HUES48 (cell line): ENCODE measurements around the gene LCLAT1.

Source experiments
- H3K27ac ChIP-seq: one replicate; pipeline ENCODE4 v1.7.0; 2013; ENCODE audit warnings: low read depth, low read length, inconsistent platforms
- H3K27me3 ChIP-seq: 2 replicates; pipeline ENCODE4 v1.6.1; 2013; ENCODE audit warnings: mild to moderate bottlenecking, low read length; ENCODE audit not compliant: control insufficient read depth, insufficient read depth
- H3K36me3 ChIP-seq: 2 replicates; pipeline ENCODE4 v1.6.1; 2013; ENCODE audit warnings: low read length; ENCODE audit not compliant: control insufficient read depth, insufficient read depth
- H3K4me1 ChIP-seq: 2 replicates; pipeline ENCODE4 v1.6.1; 2013; ENCODE audit warnings: mild to moderate bottlenecking, low read length; ENCODE audit not compliant: control insufficient read depth, insufficient read depth
- H3K4me3 ChIP-seq: 2 replicates; pipeline ENCODE4 v1.5.1; 2013; ENCODE audit warnings: mild to moderate bottlenecking, low read depth, low read length
- H3K9ac ChIP-seq: 2 replicates; pipeline ENCODE4 v1.6.1; 2013; ENCODE audit warnings: mild to moderate bottlenecking, low read depth, low read length, moderate library complexity
- H3K9me3 ChIP-seq: 2 replicates; pipeline ENCODE4 v1.6.1; 2013; ENCODE audit warnings: low read length; ENCODE audit not compliant: control insufficient read depth, insufficient read depth

LCLAT1 gene

GRCh38 chr2:30661173-30662107 is 214.4 kb downstream of the LCLAT1 start:
- no peaks in the 10 kb centered on the region for H3K4me1 ChIP-seq
- H3K4me3 ChIP-seq, result no peak overlapping the region
- no peak overlapping the region for H3K9ac ChIP-seq
- no peaks in the 10 kb centered on the region for H3K36me3 ChIP-seq
- no peaks in the 10 kb centered on the region for H3K27me3 ChIP-seq
- H3K27ac ChIP-seq, result no peak overlapping the region
- no peaks in the 10 kb centered on the region for H3K9me3 ChIP-seq

- no peak overlapping the region for H3K4me3 ChIP-seq
- no peaks in the 10 kb centered on the region for H3K4me1 ChIP-seq
- no peaks in the 10 kb centered on the region for H3K27me3 ChIP-seq
- H3K27ac ChIP-seq, result no peak overlapping the region
- H3K9ac ChIP-seq, result no peak overlapping the region
- no peaks in the 10 kb centered on the region for H3K36me3 ChIP-seq
- no peaks in the 10 kb centered on the region for H3K9me3 ChIP-seq
Observed at GRCh38 chr2:30662268-30663131, 215.5 kb downstream of the LCLAT1 start.

GRCh38 chr2:30663321-30663720 is 216.3 kb downstream of the LCLAT1 start:
- no peak overlapping the region for H3K4me3 ChIP-seq
- no peaks in the 10 kb centered on the region for H3K9me3 ChIP-seq
- H3K9ac ChIP-seq, result no peak overlapping the region
- no peaks in the 10 kb centered on the region for H3K27me3 ChIP-seq
- H3K36me3 ChIP-seq, result no peaks in the 10 kb centered on the region
- H3K4me1 ChIP-seq, result no peaks in the 10 kb centered on the region
- no peak overlapping the region for H3K27ac ChIP-seq

GRCh38 chr2:30663806-30664205 is 216.8 kb downstream of the LCLAT1 start:
- H3K4me1 ChIP-seq, result no peaks in the 10 kb centered on the region
- no peak overlapping the region for H3K9ac ChIP-seq
- no peaks in the 10 kb centered on the region for H3K9me3 ChIP-seq
- H3K27me3 ChIP-seq, result no peaks in the 10 kb centered on the region
- no peaks in the 10 kb centered on the region for H3K36me3 ChIP-seq
- no peak overlapping the region for H3K4me3 ChIP-seq
- no peak overlapping the region for H3K27ac ChIP-seq

GRCh38 chr2:30664761-30665358 is 217.8 kb downstream of the LCLAT1 start:
- Histone ChIP-seq H3K4me1 (no peaks in the 10 kb centered on the region), H3K9me3 (peaks cover 7% of the 10 kb centered on the region), H3K27ac (peak overlapping the region; percentile 9), H3K27me3 (no peaks in the 10 kb centered on the region), H3K9ac (no peak overlapping the region), H3K4me3 (no peak overlapping the region), H3K36me3 (no peaks in the 10 kb centered on the region)

- no peaks in the 10 kb centered on the region for H3K36me3 ChIP-seq
- no peaks in the 10 kb centered on the region for H3K4me1 ChIP-seq
- no peak overlapping the region for H3K9ac ChIP-seq
- peaks cover 17% of the 10 kb centered on the region for H3K9me3 ChIP-seq
- H3K4me3 ChIP-seq, result no peak overlapping the region
- H3K27me3 ChIP-seq, result no peaks in the 10 kb centered on the region
- no peak overlapping the region for H3K27ac ChIP-seq
Observed at GRCh38 chr2:30665761-30666265, 218.8 kb downstream of the LCLAT1 start.

- H3K36me3 ChIP-seq, result no peaks in the 10 kb centered on the region
- H3K9ac ChIP-seq, result no peak overlapping the region
- no peak overlapping the region for H3K4me3 ChIP-seq
- no peaks in the 10 kb centered on the region for H3K27me3 ChIP-seq
- no peaks in the 10 kb centered on the region for H3K4me1 ChIP-seq
- H3K27ac ChIP-seq, result peak overlapping the region; percentile 5
- H3K9me3 ChIP-seq, result peaks cover 19% of the 10 kb centered on the region
Observed at GRCh38 chr2:30666266-30666874, 219.3 kb downstream of the LCLAT1 start.

- H3K9me3 ChIP-seq, result peaks cover 19% of the 10 kb centered on the region
- H3K27ac ChIP-seq, result no peak overlapping the region
- no peak overlapping the region for H3K4me3 ChIP-seq
- H3K27me3 ChIP-seq, result no peaks in the 10 kb centered on the region
- no peak overlapping the region for H3K9ac ChIP-seq
- no peaks in the 10 kb centered on the region for H3K4me1 ChIP-seq
- H3K36me3 ChIP-seq, result no peaks in the 10 kb centered on the region
Observed at GRCh38 chr2:30670453-30670852, 223.4 kb downstream of the LCLAT1 start.

GRCh38 chr2:30673127-30673526 is 226.1 kb downstream of the LCLAT1 start:
- no peaks in the 10 kb centered on the region for H3K27me3 ChIP-seq
- H3K36me3 ChIP-seq, result no peaks in the 10 kb centered on the region
- H3K4me1 ChIP-seq, result no peaks in the 10 kb centered on the region
- H3K9ac ChIP-seq, result no peak overlapping the region
- no peak overlapping the region for H3K27ac ChIP-seq
- H3K4me3 ChIP-seq, result no peak overlapping the region
- peaks cover 19% of the 10 kb centered on the region for H3K9me3 ChIP-seq

GRCh38 chr2:30675758-30676157 is 228.7 kb downstream of the LCLAT1 start:
- Histone ChIP-seq H3K27me3 (no peaks in the 10 kb centered on the region), H3K36me3 (no peaks in the 10 kb centered on the region), H3K27ac (no peak overlapping the region), H3K9me3 (peaks cover 3% of the 10 kb centered on the region; the same call in 1 of the 2 replicates), H3K9ac (no peak overlapping the region), H3K4me1 (no peaks in the 10 kb centered on the region), H3K4me3 (no peak overlapping the region)
